CD1c-positive myeloid dendritic cell (primary cell): ENCODE data around the gene SLC35F3.
"Not testable (repeated sequence)": the region's sequence is repeated elsewhere in the genome, so short reads cannot be mapped to it uniquely, and the experiment has no call there.

Experiments
- DNase-seq: peaks from one replicate; pipeline ENCODE4 v3.0.0-alpha.2; 2016; ENCODE audit errors: extremely low spot score

The SLC35F3 gene

GRCh38 chr1:234222561-234223280 is 318.2 kb downstream of the SLC35F3 start:
- DNase-seq = no peak

GRCh38 chr1:234226113-234226818 is 321.8 kb downstream of the SLC35F3 start:
- no peak for DNase-seq

GRCh38 chr1:234226819-234227165 is 322.3 kb downstream of the SLC35F3 start:
- DNase-seq = no peak

- no peak for DNase-seq
Observed at GRCh38 chr1:234229581-234230387, 325.3 kb downstream of the SLC35F3 start.

GRCh38 chr1:234230414-234230862 is 326.0 kb downstream of the SLC35F3 start:
- DNase-seq = no peak

- no peak for DNase-seq
Observed at GRCh38 chr1:234231061-234231892, 326.8 kb downstream of the SLC35F3 start.

- DNase-seq = no peak
Observed at GRCh38 chr1:234231893-234232276, 327.4 kb downstream of the SLC35F3 start.

- no peak for DNase-seq
Observed at GRCh38 chr1:234234199-234234598, 329.7 kb downstream of the SLC35F3 start.

GRCh38 chr1:234235434-234235881 is 331.0 kb downstream of the SLC35F3 start:
- DNase-seq = no peak

GRCh38 chr1:234237393-234237792 is 332.9 kb downstream of the SLC35F3 start:
- DNase-seq = no peak

GRCh38 chr1:234238060-234238459 is 333.6 kb downstream of the SLC35F3 start:
- no peak for DNase-seq

- DNase-seq = no peak
Observed at GRCh38 chr1:234239515-234239914, 335.0 kb downstream of the SLC35F3 start.

- DNase-seq = no peak
Observed at GRCh38 chr1:234239936-234240335, 335.5 kb downstream of the SLC35F3 start.

- DNase-seq = no peak
Observed at GRCh38 chr1:234240680-234241079, 336.2 kb downstream of the SLC35F3 start.

GRCh38 chr1:234241941-234242490 is 337.5 kb downstream of the SLC35F3 start:
- DNase-seq = no peak

GRCh38 chr1:234243521-234244260 is 339.2 kb downstream of the SLC35F3 start:
- DNase-seq = peak; percentile 45

- peak; percentile 85 for DNase-seq
Observed at GRCh38 chr1:234244482-234244881, 340.0 kb downstream of the SLC35F3 start.

GRCh38 chr1:234246638-234247116 is 342.2 kb downstream of the SLC35F3 start:
- no peak for DNase-seq

GRCh38 chr1:234247746-234248145 is 343.3 kb downstream of the SLC35F3 start:
- DNase-seq = not testable (repeated sequence)

- DNase-seq = no peak
Observed at GRCh38 chr1:234250747-234251146, 346.3 kb downstream of the SLC35F3 start.
